WTC11 (cell line): ENCODE measurements around the gene RRP1B. TPM values are rescaled to one million over a fixed set of nuclear protein-coding genes. Genes with fewer than 3 reads are reported as not detected.

Experiments used
- ATAC-seq: fragments of 200-7000 bp; cut with Tn5 transposase; 2 replicates; pipeline ENCODE4 v1.10.0; 2021; ENCODE audit warnings: mild to moderate bottlenecking, moderate library complexity
- CTCF ChIA-PET: fragments of 300-600 bp; sonication (Branson Sonifier 250); formaldehyde crosslinking; loops from one replicate; lab custom pipeline; 2021; ENCODE audit warnings: antibody characterized with exemption; lab: Charles Lee
- POLR2A ChIA-PET: fragments of 350-600 bp; sonication (Branson Sonifier 250); formaldehyde crosslinking; loops from one replicate; lab custom pipeline; 2021; ENCODE audit warnings: antibody characterized with exemption; lab: Charles Lee
- DNase-seq: peaks from one replicate; pipeline ENCODE4 v3.0.0; 2021; ENCODE audit warnings: low spot score
- H3K27ac Mint-ChIP-seq: 2 replicates; pipeline ENCODE4 v1.8.0; 2021; ENCODE audit warnings: mixed read lengths
- H3K27me3 Mint-ChIP-seq: 2 replicates; pipeline ENCODE4 v1.8.0; 2021; ENCODE audit warnings: low read depth, mild to moderate bottlenecking, moderate library complexity, mixed read lengths
- H3K36me3 Mint-ChIP-seq: 2 replicates; pipeline ENCODE4 v1.8.0; 2021; ENCODE audit warnings: mixed read lengths
- H3K4me1 Mint-ChIP-seq: 2 replicates; pipeline ENCODE4 v1.8.0; 2022; ENCODE audit warnings: mixed read lengths
- H3K4me3 Mint-ChIP-seq: 2 replicates; pipeline ENCODE4 v1.8.0; 2021; ENCODE audit warnings: mild to moderate bottlenecking, moderate library complexity, mixed read lengths
- H3K9me3 Mint-ChIP-seq: 2 replicates; pipeline ENCODE4 v1.8.0; 2021; ENCODE audit warnings: mixed read lengths
- ARID4B ChIP-seq: sonication (generic); formaldehyde crosslinking; IDR thresholded peaks from 2 replicates; pipeline ENCODE4 v1.8.0; 2023; ENCODE audit warnings: missing genetic modification reagents, mild to moderate bottlenecking, borderline replicate concordance
- E2F1 ChIP-seq: sonication (generic); formaldehyde crosslinking; IDR thresholded peaks from 2 replicates; pipeline ENCODE4 v1.8.0; 2022; ENCODE audit warnings: mild to moderate bottlenecking, missing genetic modification reagents
- E2F4 ChIP-seq: sonication (generic); formaldehyde crosslinking; IDR thresholded peaks from 2 replicates; pipeline ENCODE4 v1.8.1; 2022; ENCODE audit warnings: low read depth, mild to moderate bottlenecking, moderate library complexity, missing genetic modification reagents, borderline replicate concordance
- EMX1 ChIP-seq: fragments of 250-450 bp; sonication (Bioruptor Pico); IDR thresholded peaks from 2 replicates; pipeline ENCODE4 v1.8.0; 2021; ENCODE audit warnings: mild to moderate bottlenecking
- GTF2I ChIP-seq: fragments of 250-450 bp; sonication (Bioruptor Pico); conservative IDR thresholded peaks from 2 replicates; pipeline ENCODE4 v1.4.0; 2021; ENCODE audit warnings: mild to moderate bottlenecking
- TEAD4 ChIP-seq: sonication (generic); formaldehyde crosslinking; IDR thresholded peaks from 2 replicates; pipeline ENCODE4 v1.8.0; 2022; ENCODE audit warnings: mild to moderate bottlenecking, missing genetic modification reagents
- ZNF232 ChIP-seq: sonication (generic); formaldehyde crosslinking; IDR thresholded peaks from 2 replicates; pipeline ENCODE4 v1.8.0; 2022; ENCODE audit warnings: mild to moderate bottlenecking, missing genetic modification reagents
- ZNF281 ChIP-seq: sonication (generic); formaldehyde crosslinking; IDR thresholded peaks from 2 replicates; pipeline ENCODE4 v1.8.0; 2023; ENCODE audit warnings: mild to moderate bottlenecking, missing genetic modification reagents
- total RNA-seq: library from RNA; stranded (reverse); gene quantifications from 3 replicates; pipeline ENCODE4 v1.2.3, GENCODE V29; 2021

The RRP1B gene
- total RNA-seq, 1 experiment from 2014 or later = 74.9 TPM

- Mint-ChIP-seq H3K9me3 (no peaks in the 10 kb centered on the region), H3K4me3 (no peak overlapping the region), H3K27me3 (no peaks in the 10 kb centered on the region), H3K27ac (no peak overlapping the region), H3K36me3 (0 out of 2 replicates have a peak, but pooled peaks cover 2% of the 10 kb centered on the region), H3K4me1 (peaks cover 15% of the 10 kb centered on the region)
- DNase-seq (no peak), ATAC-seq (no peak)
- TF ChIP-seq GTF2I = no peak
- TF ChIP-seq TEAD4 (CRISPR knock-in tag) = no peak
- TF ChIP-seq ZNF281 (CRISPR knock-in tag) = no peak
- no peak for TF ChIP-seq E2F4
- TF ChIP-seq ZNF232 = no peak
- TF ChIP-seq EMX1 = no peak
- no peak for TF ChIP-seq E2F1
- POLR2A ChIA-PET = no interaction called here
- CTCF ChIA-PET = interaction anchor here (0.6 to 2.4 kb wide), 4 partner anchors 7 to 75 kb away, joined by 3 to 28 read pairs (median 4); no protein-coding TSS in a partner anchor
These were observed 76.1 kb downstream of the RRP1B start for GRCh38 chr21:43735236-43736091.

GRCh38 chr21:43736224-43736883 is 77.0 kb downstream of the RRP1B start:
- H3K4me3 Mint-ChIP-seq = no peak overlapping the region
- H3K27ac Mint-ChIP-seq = no peak overlapping the region
- H3K4me1 Mint-ChIP-seq = peaks cover 20% of the 10 kb centered on the region
- no peak for DNase-seq
- ChIA-PET POLR2A (interaction anchor here (0.9 kb wide), 1 partner anchor 39 kb away, joined by 3 read pairs; no protein-coding TSS in a partner anchor), CTCF (interaction anchor here (0.6 to 2.4 kb wide), 3 partner anchors 8 to 52 kb away, joined by 3 to 28 read pairs (median 4); no protein-coding TSS in a partner anchor)
- no peaks in the 10 kb centered on the region for H3K9me3 Mint-ChIP-seq
- H3K27me3 Mint-ChIP-seq = no peaks in the 10 kb centered on the region
- TF ChIP-seq ARID4B (CRISPR knock-in tag) = no peak
- TF ChIP-seq, all 79 proteins: peak for 0
- no peak for ATAC-seq
- H3K36me3 Mint-ChIP-seq = 0 out of 2 replicates have a peak, but pooled peaks cover 2% of the 10 kb centered on the region
